GM10847 (cell line): ENCODE measurements around the gene RFX8.

ENCODE experiments used
- POLR2A ChIP-seq: IDR thresholded peaks from 2 replicates; pipeline ENCODE4 v1.6.1; 2011; ENCODE audit not compliant: insufficient read length; ENCODE audit errors: extremely low read depth

Gene RFX8

GRCh38 chr2:101474731-101475384 lies at the start of gene RFX8:
TSS of gene RFX8 (minus strand) at chr2:101475112. CDS start at chr2:101466848, 8,264 bp downstream.
- TF ChIP-seq POLR2A, result no peak

GRCh38 chr2:101521487-101521886 lies 46.6 kb upstream of the RFX8 start:
- no peak for TF ChIP-seq POLR2A

GRCh38 chr2:101520246-101520645 lies 45.3 kb upstream of the RFX8 start:
- no peak for TF ChIP-seq POLR2A

GRCh38 chr2:101518578-101519492 lies 43.9 kb upstream of the RFX8 start:
- TF ChIP-seq POLR2A, result no peak

GRCh38 chr2:101517758-101518271 lies 42.9 kb upstream of the RFX8 start:
- TF ChIP-seq POLR2A, result no peak

GRCh38 chr2:101516823-101517690 lies 42.1 kb upstream of the RFX8 start:
- TF ChIP-seq POLR2A, result no peak

- no peak for TF ChIP-seq POLR2A
Measured at GRCh38 chr2:101516349-101516748, 41.4 kb upstream of the RFX8 start.

GRCh38 chr2:101515477-101515876 lies 40.6 kb upstream of the RFX8 start:
- no peak for TF ChIP-seq POLR2A

GRCh38 chr2:101512993-101513392 lies 38.1 kb upstream of the RFX8 start:
- no peak for TF ChIP-seq POLR2A

GRCh38 chr2:101511381-101511780 lies 36.5 kb upstream of the RFX8 start:
- TF ChIP-seq POLR2A, result no peak

GRCh38 chr2:101509499-101510284 lies 34.8 kb upstream of the RFX8 start:
- no peak for TF ChIP-seq POLR2A

GRCh38 chr2:101508636-101509035 lies 33.7 kb upstream of the RFX8 start:
- TF ChIP-seq POLR2A, result no peak

- TF ChIP-seq POLR2A, result no peak
Measured at GRCh38 chr2:101502095-101502494, 27.2 kb upstream of the RFX8 start.

- TF ChIP-seq POLR2A, result no peak
Measured at GRCh38 chr2:101501443-101501842, 26.5 kb upstream of the RFX8 start.
